ENCODE data around the gene OIP5. TPM values are rescaled to one million over a fixed set of nuclear protein-coding genes. Genes with fewer than 3 reads are reported as not detected.

The OIP5 gene
- total and polyA plus RNA-seq, 2 of the 13 experiments (the other 11 are each of a cell fraction or from before 2014, with no cell fraction given), result 10.7 to 38.0 TPM

- TF ChIP-seq ZBTB26 (CRISPR knock-in tag; IDR thresholded peaks at IDR 0.05; ENCODE audit: borderline replicate concordance) (no peak), TAF1 (CRISPR knock-in tag; IDR thresholded peaks at IDR 0.05) (peak; percentile 85; the same call in 1 of the 2 replicates), ATF2 (CRISPR knock-in tag; IDR thresholded peaks at IDR 0.05) (0 out of 2 replicates have a peak, but pooled peaks have one; percentile 6), ZNF335 (CRISPR knock-in tag; IDR thresholded peaks at IDR 0.05) (no peak), CEBPZ (IDR thresholded peaks at IDR 0.05; ENCODE audit: low read length) (no peak), YEATS4 (CRISPR knock-in tag; IDR thresholded peaks at IDR 0.05; ENCODE audit: borderline replicate concordance) (peak; percentile 66; the same call in 1 of the 2 replicates), BCLAF1 (IDR thresholded peaks at IDR 0.05) (no peak), TOPORS (CRISPR knock-in tag; IDR thresholded peaks at IDR 0.05) (peak; percentile 54; the same call in 1 of the 2 replicates), MLX (CRISPR knock-in tag; IDR thresholded peaks at IDR 0.05) (no peak), ATF3 (CRISPR knock-in tag; IDR thresholded peaks at IDR 0.05) (peak; percentile 38; the same call in 1 of the 2 replicates), ZFP1 (CRISPR knock-in tag; IDR thresholded peaks at IDR 0.05) (no peak), ZNF790 (CRISPR knock-in tag; IDR thresholded peaks at IDR 0.05; ENCODE audit: borderline replicate concordance) (no peak), DZIP1 (CRISPR knock-in tag; IDR thresholded peaks at IDR 0.05) (no peak), ZNF552 (CRISPR knock-in tag; IDR thresholded peaks at IDR 0.05; ENCODE audit: borderline replicate concordance) (peak; percentile 74; the same call in 1 of the 2 replicates)
Measured at GRCh38 chr15:41332194-41333025, at the start of gene OIP5, which contains the start of gene NUSAP1 (continued).
